GM12878 (cell line): ENCODE data around the gene MMD. TPM values are rescaled to one million over a fixed set of nuclear protein-coding genes. Genes with fewer than 3 reads are reported as not detected.

ENCODE experiments used
- ATAC-seq: fragments of 200-7000 bp; cut with Tn5 transposase; 3 replicates; pipeline ENCODE4 v1.9.1; 2020; ENCODE audit warnings: mild to moderate bottlenecking, moderate library complexity
- BruUV-seq: library from RNA; stranded (reverse); fragments of 400-500 nt; replicated peaks from 2 replicates; lab custom pipeline; 2021; lab: Mats Ljungman, UMichigan
- CTCF ChIA-PET: fragments of 300-600 bp; sonication (Branson Sonifier 250); formaldehyde crosslinking; extraction: SDS; loops from one replicate; lab custom pipeline; 2021; ENCODE audit warnings: inconsistent platforms; lab: Yijun Ruan, JAX
- POLR2A ChIA-PET: fragments of 350-600 bp; formaldehyde crosslinking; extraction: SDS; loops from one replicate; lab custom pipeline; 2021; ENCODE audit warnings: inconsistent platforms; lab: Charles Lee
- RAD21 ChIA-PET: fragments of 300-600 bp; sonication (Branson Sonifier 250); formaldehyde crosslinking; loops from one replicate; lab custom pipeline; 2023; ENCODE audit warnings: antibody characterized with exemption; ENCODE audit not compliant: unreplicated experiment; lab: Charles Lee
- SMC1A ChIA-PET: fragments of 300-600 bp; sonication (Branson Sonifier 250); formaldehyde crosslinking; loops from one replicate; lab custom pipeline; 2023; ENCODE audit not compliant: unreplicated experiment, uncharacterized antibody; lab: Charles Lee
- DNase-seq: peaks from one replicate; pipeline ENCODE4 v3.0.0-alpha.2; 2011; ENCODE audit warnings: low read depth, low spot score
- FAIRE-seq: peaks from 3 replicates; lab custom pipeline; 2011; peaks lifted over from hg19 to GRCh38; lab: Jason Lieb, UNC
- H2AFZ ChIP-seq: 2 replicates; pipeline ENCODE4 v1.6.0; 2011; ENCODE audit warnings: low read depth, low read length, control low read depth; ENCODE audit not compliant: control insufficient read depth
- H3K27ac ChIP-seq: 2 replicates; pipeline ENCODE4 v1.5.1; 2011; ENCODE audit warnings: control low read depth; ENCODE audit not compliant: control insufficient read depth, insufficient read depth
- H3K27me3 ChIP-seq, 2 experiments: replicated peaks in 1 of 2; 2 replicates each; pipeline versions ENCODE4 v1.6.0 to v1.6.1; 2011; ENCODE audit warnings: low read length in 1 of 2; ENCODE audit not compliant: control insufficient read depth in 2 of 2, insufficient read depth in 2 of 2
- H3K36me3 ChIP-seq, 2 experiments: 2 replicates each; pipeline ENCODE4 v1.5.1; 2011; ENCODE audit warnings: low read length in 1 of 2; ENCODE audit not compliant: control insufficient read depth in 2 of 2, insufficient read depth in 2 of 2
- H3K4me1 ChIP-seq: 2 replicates; pipeline ENCODE4 v1.6.1; 2011; ENCODE audit warnings: mild to moderate bottlenecking, low read length, moderate library complexity, mixed read lengths; ENCODE audit not compliant: control insufficient read depth, insufficient read depth
- H3K4me2 ChIP-seq: 2 replicates; pipeline ENCODE4 v1.6.0; 2011; ENCODE audit warnings: control low read depth; ENCODE audit not compliant: control insufficient read depth, insufficient read depth
- H3K4me3 ChIP-seq: fragments of 200-600 bp; sonication (generic); 2 replicates; pipeline ENCODE4 v1.5.1; 2016
- H3K79me2 ChIP-seq: 2 replicates; pipeline ENCODE4 v1.6.0; 2011; ENCODE audit warnings: low read length; ENCODE audit not compliant: control insufficient read depth, insufficient read depth
- H3K9ac ChIP-seq: 2 replicates; pipeline ENCODE4 v1.8.0; 2011; ENCODE audit warnings: low read length, control low read depth, mixed read lengths; ENCODE audit not compliant: control insufficient read depth, insufficient read depth
- H3K9me3 ChIP-seq: replicated peaks from 3 replicates; pipeline ENCODE4 v1.5.1; 2011; ENCODE audit warnings: mild to moderate bottlenecking, low read length; ENCODE audit not compliant: control insufficient read depth, insufficient read depth
- H4K20me1 ChIP-seq: 2 replicates; pipeline ENCODE4 v1.6.0; 2011; ENCODE audit not compliant: control insufficient read depth, insufficient read depth
- ESRRA ChIP-seq: IDR thresholded peaks from 2 replicates; pipeline ENCODE4 v1.6.1; 2012; ENCODE audit warnings: mild to moderate bottlenecking, low read length, improper control_type of control experiment
- IRF4 ChIP-seq: IDR thresholded peaks from 2 replicates; pipeline ENCODE4 v1.6.1; 2011; ENCODE audit warnings: low read depth, low read length
- MXI1 ChIP-seq: fragments of 150-350 bp; IDR thresholded peaks from 2 replicates; pipeline ENCODE4 v1.6.1; 2011; ENCODE audit warnings: low read depth, mild to moderate bottlenecking, inconsistent platforms, low read length, improper control_type of control experiment
- POLR2AphosphoS2 ChIP-seq: IDR thresholded peaks from 2 replicates; pipeline ENCODE4 v1.6.1; 2011; ENCODE audit warnings: low read depth, mild to moderate bottlenecking, low read length, improper control_type of control experiment, moderate library complexity
- PRDM15 ChIP-seq: fragments of 450-650 bp; formaldehyde crosslinking; IDR thresholded peaks from 2 replicates; pipeline ENCODE4 v1.4.0; 2020; ENCODE audit warnings: mild to moderate bottlenecking, moderate library complexity
- RELB ChIP-seq: fragments of 450-650 bp; IDR thresholded peaks from 2 replicates; pipeline ENCODE4 v1.6.1; 2017; ENCODE audit warnings: low read depth, mild to moderate bottlenecking, moderate library complexity
- SPI1 ChIP-seq: IDR thresholded peaks from 2 replicates; pipeline ENCODE4 v1.6.1; 2011; ENCODE audit warnings: low read depth, mild to moderate bottlenecking, low read length, moderate library complexity, borderline replicate concordance; ENCODE audit not compliant: insufficient read depth
- WGBS: methylation state at CpG from one replicate; pipeline ENCODE4 v1.1.6; 2016; ENCODE audit warnings: low lambda C conversion rate; ENCODE audit not compliant: insufficient replicate concordance, insufficient coverage; ENCODE audit errors: missing lambda C conversion rate; 5-methylcytosine and 5-hydroxymethylcytosine counted together
- in situ Hi-C: fragments of 300-500 bp; cut with MboI; formaldehyde crosslinking; loops from 9 replicates; pipeline ENCODE4 v1.14.3; 2018; ENCODE audit warnings: mixed read lengths
- intact Hi-C: fragments of 100-400 bp; cut with micrococcal nuclease; formaldehyde crosslinking; loops from one replicate; pipeline ENCODE4 v1.14.2; 2022; ENCODE audit not compliant: unreplicated experiment
- polyA plus RNA-seq, 11 experiments: library from polyadenylated mRNA; depleted of rRNA in 4 of 11; unstranded in 6 of 11; stranded (reverse) in 5 of 11; fragments of >200 nt; fragmentation: Nextera tagmentation in 4 of 11; fragmentation: Illumina TruSeq in 1 of 11; extraction: Ambion mirVana in 4 of 11; extraction: Trizol in 1 of 11; gene quantifications; 1 replicate in 1 of 11; 2 replicates in 10 of 11; pipeline versions ENCODE4 v1.2.1 to v1.2.3, GENCODE V29; 2011 to 2016; ENCODE audit warnings: inconsistent platforms in 2 of 11, missing spikeins in 2 of 11, low read depth in 1 of 11
- total RNA-seq, 4 experiments: library from RNA; depleted of rRNA in 3 of 4; stranded (reverse); fragments of >200 nt in 3 of 4; fragmentation: Illumina TruSeq in 1 of 4; extraction: Trizol in 1 of 4; gene quantifications; 2 replicates each; pipeline versions ENCODE4 v1.2.1 to v1.2.3, GENCODE V29; 2013 to 2021

The MMD gene
- total and polyA plus RNA-seq, 10 of the 15 experiments (the other 5 are each of a cell fraction or from before 2014, with no cell fraction given): 8.0 to 46.7 (median 22.3) TPM

DNA sequence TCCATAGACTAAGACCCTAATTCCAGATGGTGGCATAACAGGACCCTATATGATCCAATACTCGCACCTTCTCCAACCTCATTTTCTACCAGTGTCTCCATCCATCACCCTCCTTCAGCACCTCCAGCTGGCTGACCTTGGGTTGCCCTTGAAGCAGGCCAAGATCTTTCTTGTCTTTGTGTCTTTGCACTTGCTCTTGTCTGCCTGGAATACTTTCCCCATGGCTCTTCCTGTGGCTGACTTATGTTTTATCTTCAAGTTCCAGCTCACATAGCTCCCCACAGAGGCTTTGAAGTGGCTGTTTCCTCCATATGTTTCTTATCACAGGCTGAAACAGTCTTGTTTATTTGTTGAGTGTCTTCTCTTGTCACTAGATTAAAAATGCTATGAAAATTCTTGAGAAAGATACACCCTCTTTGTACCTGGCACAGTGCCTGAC lies 29.6 kb upstream of the MMD start (continued):
- TF ChIP-seq PRDM15 (CRISPR knock-in tag) (no peak), RELB (no peak), ESRRA (no peak), IRF4 (no peak), MXI1 (no peak), POLR2AphosphoS2 (no peak)

GRCh38 chr17:55450232-55450825 lies 28.7 kb upstream of the MMD start:
- ATAC-seq: no peak
- RAD21 ChIA-PET: no interaction called here
- in situ Hi-C loops: no loop called here
- Histone ChIP-seq H4K20me1 (no peaks in the 10 kb centered on the region), H3K9ac (no peak overlapping the region), H3K27ac (no peak overlapping the region), H3K9me3 (no peaks in the 10 kb centered on the region), H3K79me2 (no peaks in the 10 kb centered on the region), H3K27me3 (no peaks in the 10 kb centered on the region), H3K4me2 (no peak overlapping the region), H3K36me3 (no peaks in the 10 kb centered on the region), H3K4me3 (no peak overlapping the region)
- POLR2A ChIA-PET: no interaction called here
- CTCF ChIA-PET: no interaction called here
- no peak for TF ChIP-seq SPI1
- TF ChIP-seq, all 136 proteins: peak for 0
- BruUV-seq: no TSS peak
- 94% methylated on average over 7 of the region's 7 CpGs for WGBS
- FAIRE-seq (no peak), DNase-seq (no peak)
- H2AFZ ChIP-seq: no peak overlapping the region
- SMC1A ChIA-PET: interaction anchor here (1.6 kb wide), 1 partner anchor 34 kb away, joined by 4 read pairs; no protein-coding TSS in a partner anchor
- H3K4me1 ChIP-seq: peaks cover 7% of the 10 kb centered on the region; the same call in 1 of the 2 replicates
- intact Hi-C loops: no loop called here
